HAP-1 (cell line): ENCODE results near the gene L3MBTL3.
A peak's percentile ranks its signal among the peaks of the same experiment; 100 is the strongest.
"Not testable (repeated sequence)": the region's sequence is repeated elsewhere in the genome, so short reads cannot be mapped to it uniquely, and the experiment has no call there.

Experiments
- DNase-seq, 2 experiments: peaks; one replicate each; pipeline ENCODE4 v3.0.0-alpha.2; 2016 to 2020; ENCODE audit warnings: low spot score in 2 of 2
- H3K27me3 ChIP-seq: fragments of 250-450 bp; sonication (Bioruptor Pico); 2 replicates; pipeline ENCODE4 v1.5.1; 2020; ENCODE audit warnings: low read depth, mild to moderate bottlenecking, moderate library complexity
- H3K36me3 ChIP-seq: fragments of 250-450 bp; sonication (Bioruptor Pico); replicated peaks from 2 replicates; pipeline ENCODE4 v1.5.1; 2020; ENCODE audit warnings: mild to moderate bottlenecking
- H3K4me1 ChIP-seq: fragments of 250-450 bp; sonication (Bioruptor Pico); 2 replicates; pipeline ENCODE4 v1.5.1; 2020; ENCODE audit warnings: mild to moderate bottlenecking
- H3K4me3 ChIP-seq: fragments of 250-450 bp; sonication (Bioruptor Pico); 2 replicates; pipeline ENCODE4 v1.5.1; 2020; ENCODE audit warnings: mild to moderate bottlenecking, moderate library complexity
- H3K9me3 ChIP-seq: fragments of 250-450 bp; sonication (Bioruptor Pico); 2 replicates; pipeline ENCODE4 v1.5.1; 2020; ENCODE audit warnings: mild to moderate bottlenecking, moderate library complexity
- in situ Hi-C: fragments of 300-500 bp; cut with MboI; formaldehyde crosslinking; loops from 3 replicates; pipeline ENCODE4 v1.14.3; 2020; ENCODE audit warnings: low sequenced_read_pairs, inconsistent platforms, mixed read lengths

Gene L3MBTL3

DNA sequence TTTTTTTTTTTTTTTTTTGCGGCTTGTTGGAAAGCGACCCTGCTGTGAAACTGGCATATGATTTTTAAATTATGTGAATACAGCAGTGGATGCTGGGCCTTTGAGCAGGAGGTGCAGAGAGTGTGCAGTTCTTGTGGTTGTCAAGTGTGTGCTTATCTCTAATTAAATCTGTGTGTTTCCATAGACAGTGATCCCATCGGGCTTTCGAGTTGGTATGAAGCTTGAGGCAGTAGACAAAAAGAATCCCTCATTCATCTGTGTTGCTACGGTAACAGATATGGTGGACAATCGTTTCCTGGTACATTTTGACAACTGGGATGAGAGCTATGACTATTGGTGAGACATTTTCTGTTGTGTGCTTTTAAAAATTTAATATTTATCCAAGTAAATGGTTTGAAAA, 52.4 kb downstream of the L3MBTL3 start:
- H3K27me3 ChIP-seq = no peaks in the 10 kb centered on the region
- 0 out of 2 replicates have a peak, but pooled peaks cover 3% of the 10 kb centered on the region for H3K4me1 ChIP-seq
- no peaks in the 10 kb centered on the region for H3K9me3 ChIP-seq
- in situ Hi-C loops = no loop called here
- no peak overlapping the region for H3K4me3 ChIP-seq
- DNase-seq = no peak
- H3K36me3 ChIP-seq = no peaks in the 10 kb centered on the region

- in situ Hi-C loops = no loop called here
- DNase-seq = no peak
- H3K27me3 ChIP-seq = no peaks in the 10 kb centered on the region
- H3K9me3 ChIP-seq = no peaks in the 10 kb centered on the region
- H3K36me3 ChIP-seq = no peaks in the 10 kb centered on the region
- H3K4me1 ChIP-seq = 0 out of 2 replicates have a peak, but pooled peaks cover 3% of the 10 kb centered on the region
- H3K4me3 ChIP-seq = no peak overlapping the region
These were observed 57.6 kb downstream of the L3MBTL3 start for GRCh38 chr6:130075879-130076460.

DNA sequence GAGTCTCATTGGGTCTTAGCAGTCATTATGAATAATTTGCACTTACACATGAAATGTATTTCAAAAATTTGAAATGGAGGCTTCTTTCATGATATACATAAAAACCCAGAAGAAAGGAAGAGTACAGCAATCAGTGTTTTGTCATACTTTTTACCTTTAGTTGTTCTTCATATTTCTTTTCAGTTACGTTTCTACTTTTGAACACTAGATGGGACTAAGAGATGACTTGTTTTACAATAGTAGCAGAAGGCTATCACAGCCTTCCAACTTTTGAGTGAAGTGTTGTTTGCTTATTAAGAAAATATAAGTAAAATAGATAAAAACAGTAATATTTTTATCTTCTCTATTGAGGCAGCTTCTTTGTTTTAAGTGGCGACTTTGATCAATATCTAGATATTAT, 58.1 kb downstream of the L3MBTL3 start:
- Histone ChIP-seq H3K36me3 (no peaks in the 10 kb centered on the region), H3K4me3 (no peak overlapping the region), H3K9me3 (no peaks in the 10 kb centered on the region), H3K27me3 (no peaks in the 10 kb centered on the region), H3K4me1 (0 out of 2 replicates have a peak, but pooled peaks cover 3% of the 10 kb centered on the region)
- peak in 1 of 2 experiments; percentile 6 for DNase-seq
- in situ Hi-C loops = no loop called here

GRCh38 chr6:130090796-130091195, 72.4 kb downstream of the L3MBTL3 start:
- no peak for DNase-seq
- H3K9me3 ChIP-seq = no peaks in the 10 kb centered on the region
- H3K36me3 ChIP-seq = no peaks in the 10 kb centered on the region; the same call in 1 of the 2 replicates
- no peaks in the 10 kb centered on the region for H3K27me3 ChIP-seq
- in situ Hi-C loops = no loop called here
- no peaks in the 10 kb centered on the region for H3K4me1 ChIP-seq
- H3K4me3 ChIP-seq = no peak overlapping the region

DNA sequence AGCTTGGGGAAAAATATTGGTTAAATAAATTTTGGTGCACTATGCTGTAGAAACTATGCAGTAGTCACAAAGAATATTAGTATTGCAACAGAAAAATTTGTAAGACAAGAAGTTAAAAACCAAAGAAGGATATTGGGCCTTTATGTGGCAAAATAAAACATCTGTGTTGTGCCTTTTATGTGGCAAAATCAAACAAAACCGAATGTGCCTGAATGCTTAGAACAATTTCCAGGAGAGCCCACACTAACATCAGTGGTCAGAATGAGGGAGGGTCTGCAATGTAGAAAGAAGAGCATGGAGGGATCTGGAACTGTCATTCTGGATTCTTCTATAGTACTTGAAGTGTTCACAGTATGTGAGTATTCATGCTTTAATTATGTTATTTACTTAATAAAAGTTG, 75.2 kb downstream of the L3MBTL3 start:
- H3K4me3 ChIP-seq = no peak overlapping the region
- DNase-seq = no peak
- H3K27me3 ChIP-seq = no peaks in the 10 kb centered on the region
- peaks cover 6% of the 10 kb centered on the region for H3K4me1 ChIP-seq
- H3K36me3 ChIP-seq = no peaks in the 10 kb centered on the region; the same call in 1 of the 2 replicates
- H3K9me3 ChIP-seq = no peaks in the 10 kb centered on the region
- in situ Hi-C loops = no loop called here

- Histone ChIP-seq H3K4me1 (peaks cover 6% of the 10 kb centered on the region), H3K9me3 (no peaks in the 10 kb centered on the region), H3K36me3 (no peaks in the 10 kb centered on the region; the same call in 1 of the 2 replicates), H3K27me3 (no peaks in the 10 kb centered on the region), H3K4me3 (no peak overlapping the region)
- in situ Hi-C loops = no loop called here
- DNase-seq = peak; percentile 10 to 39
These were observed 79.9 kb downstream of the L3MBTL3 start for GRCh38 chr6:130098317-130098716.

DNA sequence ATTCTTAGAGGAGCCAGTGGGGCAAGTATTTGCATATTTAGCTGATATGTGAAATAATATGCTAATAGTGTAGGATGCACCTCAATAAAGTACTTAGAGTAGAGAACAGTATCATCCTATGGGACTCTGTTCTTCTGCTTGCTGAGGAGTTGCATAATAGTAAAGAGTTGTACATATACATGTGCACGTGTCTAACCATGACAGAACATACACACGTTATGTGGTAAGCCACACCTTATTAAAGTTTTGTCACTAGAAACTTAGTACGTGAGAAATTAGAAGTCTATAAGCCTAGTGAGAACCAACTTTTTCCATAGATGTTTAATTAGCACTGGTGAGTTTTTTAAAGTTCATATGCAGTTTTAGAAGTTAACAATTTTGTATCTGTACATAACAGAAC, 80.7 kb downstream of the L3MBTL3 start:
- DNase-seq = no peak
- H3K9me3 ChIP-seq = no peaks in the 10 kb centered on the region
- no peaks in the 10 kb centered on the region; the same call in 1 of the 2 replicates for H3K36me3 ChIP-seq
- in situ Hi-C loops = no loop called here
- H3K4me1 ChIP-seq = peaks cover 6% of the 10 kb centered on the region
- H3K27me3 ChIP-seq = no peaks in the 10 kb centered on the region
- no peak overlapping the region for H3K4me3 ChIP-seq

- in situ Hi-C loops = no loop called here
- Histone ChIP-seq H3K27me3 (no peaks in the 10 kb centered on the region), H3K4me3 (no peak overlapping the region)
These were observed 87.8 kb downstream of the L3MBTL3 start for GRCh38 chr6:130105996-130106704.

GRCh38 chr6:130107710-130108109, 89.3 kb downstream of the L3MBTL3 start:
- no peaks in the 10 kb centered on the region; the same call in 1 of the 2 replicates for H3K4me1 ChIP-seq
- H3K36me3 ChIP-seq = no peaks in the 10 kb centered on the region
- in situ Hi-C loops = no loop called here
- no peak for DNase-seq
- no peaks in the 10 kb centered on the region for H3K27me3 ChIP-seq
- H3K9me3 ChIP-seq = no peaks in the 10 kb centered on the region
- H3K4me3 ChIP-seq = no peak overlapping the region

More at GRCh38 chr6:130105996-130106704, 87.8 kb downstream of the L3MBTL3 start:
- H3K9me3 ChIP-seq = no peaks in the 10 kb centered on the region
- no peak for DNase-seq
- H3K36me3 ChIP-seq = no peaks in the 10 kb centered on the region
- no peaks in the 10 kb centered on the region; the same call in 1 of the 2 replicates for H3K4me1 ChIP-seq

GRCh38 chr6:130111031-130111430, 92.7 kb downstream of the L3MBTL3 start:
- H3K9me3 ChIP-seq = no peaks in the 10 kb centered on the region
- DNase-seq = no peak
- H3K36me3 ChIP-seq = no peaks in the 10 kb centered on the region
- H3K27me3 ChIP-seq = no peaks in the 10 kb centered on the region
- H3K4me3 ChIP-seq = no peak overlapping the region
- in situ Hi-C loops = no loop called here
- H3K4me1 ChIP-seq = no peaks in the 10 kb centered on the region

DNA sequence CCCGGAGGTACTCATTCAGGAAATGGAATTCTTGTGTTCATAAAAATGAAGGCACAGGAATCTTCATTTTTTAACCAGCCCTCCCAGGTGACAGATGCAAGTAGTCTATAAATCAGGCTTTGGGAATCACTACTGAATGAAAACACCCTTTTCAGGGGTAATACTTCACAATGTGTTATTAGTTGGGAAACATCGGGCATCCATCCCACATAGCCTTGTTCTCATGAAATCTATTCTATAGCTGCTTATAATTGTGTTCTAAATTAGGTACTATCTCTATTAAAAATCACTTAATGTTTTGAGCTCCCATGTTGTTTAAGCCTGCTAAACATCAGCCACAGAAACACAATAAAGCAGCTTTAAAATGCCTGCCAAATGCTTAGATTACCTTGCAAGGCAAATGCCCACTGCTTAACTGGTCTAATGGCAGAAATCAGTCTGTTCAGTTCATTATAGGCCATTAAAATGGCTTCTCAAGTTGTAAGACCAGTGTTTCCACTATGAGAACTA, 94.9 kb downstream of the L3MBTL3 start:
- in situ Hi-C loops = no loop called here
- Histone ChIP-seq H3K4me1 (no peaks in the 10 kb centered on the region), H3K9me3 (no peaks in the 10 kb centered on the region), H3K36me3 (no peaks in the 10 kb centered on the region), H3K4me3 (no peak overlapping the region), H3K27me3 (no peaks in the 10 kb centered on the region)
- no peak for DNase-seq

DNA sequence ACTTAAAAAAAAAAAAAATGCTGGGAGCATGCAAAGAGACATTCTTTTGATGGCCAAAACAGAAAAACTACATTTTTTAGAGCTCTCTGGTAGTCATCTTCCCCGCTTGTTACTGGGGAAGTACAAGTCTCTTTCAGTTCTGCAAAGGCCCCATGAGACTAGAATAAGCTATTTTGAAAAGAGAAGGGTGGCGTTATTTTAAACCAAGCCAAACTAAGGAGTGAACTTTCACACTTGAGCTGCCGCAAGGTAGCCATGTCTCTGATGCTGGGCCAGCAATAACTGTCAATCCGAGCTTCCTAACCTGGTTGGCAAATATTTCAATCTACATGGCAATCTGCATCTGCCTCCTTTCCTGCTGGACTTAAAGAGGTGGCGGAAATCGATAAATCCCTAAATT, 96.7 kb downstream of the L3MBTL3 start:
- no peaks in the 10 kb centered on the region for H3K4me1 ChIP-seq
- H3K36me3 ChIP-seq = no peaks in the 10 kb centered on the region
- no peaks in the 10 kb centered on the region for H3K27me3 ChIP-seq
- H3K4me3 ChIP-seq = no peak overlapping the region
- in situ Hi-C loops = no loop called here
- DNase-seq = no peak
- H3K9me3 ChIP-seq = no peaks in the 10 kb centered on the region

DNA sequence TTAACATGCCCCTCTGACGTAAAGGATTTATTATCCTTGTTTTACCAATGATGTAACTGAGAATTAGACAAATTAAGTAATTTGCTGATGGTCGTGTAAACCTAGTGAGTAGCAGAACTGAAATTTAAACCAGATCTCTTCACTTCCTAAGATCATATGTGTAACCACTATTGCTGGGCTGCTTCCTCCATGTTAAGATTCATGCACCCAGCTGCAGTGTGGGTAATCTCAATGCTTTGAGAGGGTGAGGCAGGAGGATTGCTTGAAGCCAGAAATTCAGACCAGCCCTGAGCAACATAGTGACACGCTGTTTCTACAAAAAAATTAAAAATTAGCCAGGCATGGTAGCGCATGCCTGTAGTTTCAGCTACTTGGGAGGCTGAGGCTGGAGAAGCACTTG, 97.9 kb downstream of the L3MBTL3 start:
- DNase-seq = no peak
- H3K36me3 ChIP-seq = no peaks in the 10 kb centered on the region
- no peaks in the 10 kb centered on the region for H3K9me3 ChIP-seq
- no peak overlapping the region for H3K4me3 ChIP-seq
- no peaks in the 10 kb centered on the region for H3K27me3 ChIP-seq
- in situ Hi-C loops = no loop called here
- no peaks in the 10 kb centered on the region for H3K4me1 ChIP-seq

DNA sequence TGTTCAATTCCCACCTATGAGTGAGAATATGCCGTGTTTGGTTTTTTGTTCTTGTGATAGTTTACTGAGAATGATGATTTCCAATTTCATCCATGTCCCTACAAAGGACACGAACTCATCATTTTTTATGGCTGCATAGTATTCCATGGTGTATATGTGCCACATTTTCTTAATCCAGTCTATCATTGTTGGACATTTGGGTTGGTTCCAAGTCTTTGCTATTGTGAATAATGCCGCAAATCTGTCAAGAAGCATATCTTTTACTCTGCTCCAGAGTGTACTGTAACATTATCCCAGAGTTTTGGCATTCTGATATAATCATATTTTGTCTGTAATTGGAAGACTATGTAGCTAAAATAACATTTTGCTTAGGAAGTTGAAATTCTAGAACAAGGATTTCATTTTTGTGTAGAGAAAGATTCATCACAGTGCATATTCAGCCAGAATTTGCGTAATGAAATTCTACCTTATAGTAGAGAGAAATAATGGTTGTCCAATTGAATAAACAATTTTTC, 98.9 kb downstream of the L3MBTL3 start:
- H3K4me1 ChIP-seq, H3K27me3 ChIP-seq, DNase-seq, H3K9me3 ChIP-seq, H3K36me3 ChIP-seq, H3K4me3 ChIP-seq, in situ Hi-C loops: not testable (repeated sequence)
